Measurements from ENCODE around the gene PLEKHG4.

PLEKHG4 gene

GRCh38 chr16:67278773-67279295, 498 bp upstream of the PLEKHG4 start:
- no peak for FAIRE-seq
- peak; percentile 59 for DNase-seq (ENCODE audit: insufficient read length, low spot score)
- peak; percentile 50 for TF ChIP-seq CTCF (IDR thresholded peaks at IDR 0.05; ENCODE audit: insufficient read depth, missing control alignments)

DNA sequence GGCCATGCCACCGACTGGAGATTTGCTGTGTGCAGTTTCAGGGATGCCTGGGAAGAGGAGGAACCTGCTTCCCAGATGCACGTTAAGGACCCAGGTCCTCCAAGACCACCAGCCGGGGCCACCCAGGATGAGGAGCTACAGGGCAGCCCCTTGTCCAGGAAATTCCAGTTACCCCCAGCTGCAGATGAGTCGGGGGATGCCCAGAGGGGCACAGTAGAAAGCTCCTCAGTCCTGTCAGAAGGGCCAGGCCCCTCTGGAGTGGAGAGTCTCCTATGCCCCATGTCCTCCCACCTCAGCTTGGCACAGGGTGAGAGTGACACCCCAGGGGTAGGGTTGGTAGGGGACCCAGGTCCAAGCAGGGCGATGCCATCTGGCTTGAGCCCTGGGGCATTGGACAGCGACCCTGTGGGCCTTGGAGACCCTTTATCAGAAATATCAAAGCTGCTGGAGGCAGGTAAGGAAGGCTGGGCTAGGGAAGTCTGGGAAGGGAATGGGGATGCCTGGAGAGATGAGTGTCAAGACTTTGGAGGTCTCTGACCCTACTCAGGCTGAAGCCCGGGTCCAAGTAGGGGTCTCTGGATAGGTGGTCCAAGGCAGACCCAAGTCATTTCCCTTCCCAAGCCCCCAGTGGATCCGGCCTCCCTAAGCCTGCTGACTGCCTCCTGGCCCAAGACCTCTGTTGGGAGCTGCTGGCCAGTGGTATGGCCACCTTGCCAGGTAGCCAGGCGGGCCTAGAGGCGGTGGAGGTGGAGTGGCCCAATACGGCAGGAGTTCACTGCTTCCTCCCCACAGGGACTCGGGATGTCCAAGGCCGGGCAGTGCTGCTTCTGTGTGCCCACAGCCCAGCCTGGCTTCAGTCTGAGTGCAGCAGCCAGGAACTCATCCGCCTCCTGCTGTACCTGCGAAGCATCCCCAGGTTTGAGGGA, 1.0 kb downstream of the PLEKHG4 start:
- TF ChIP-seq CTCF (IDR thresholded peaks at IDR 0.05; ENCODE audit: insufficient read depth, missing control alignments), result no peak
- FAIRE-seq, result no peak
- no peak for DNase-seq (ENCODE audit: insufficient read length, low spot score)

DNA sequence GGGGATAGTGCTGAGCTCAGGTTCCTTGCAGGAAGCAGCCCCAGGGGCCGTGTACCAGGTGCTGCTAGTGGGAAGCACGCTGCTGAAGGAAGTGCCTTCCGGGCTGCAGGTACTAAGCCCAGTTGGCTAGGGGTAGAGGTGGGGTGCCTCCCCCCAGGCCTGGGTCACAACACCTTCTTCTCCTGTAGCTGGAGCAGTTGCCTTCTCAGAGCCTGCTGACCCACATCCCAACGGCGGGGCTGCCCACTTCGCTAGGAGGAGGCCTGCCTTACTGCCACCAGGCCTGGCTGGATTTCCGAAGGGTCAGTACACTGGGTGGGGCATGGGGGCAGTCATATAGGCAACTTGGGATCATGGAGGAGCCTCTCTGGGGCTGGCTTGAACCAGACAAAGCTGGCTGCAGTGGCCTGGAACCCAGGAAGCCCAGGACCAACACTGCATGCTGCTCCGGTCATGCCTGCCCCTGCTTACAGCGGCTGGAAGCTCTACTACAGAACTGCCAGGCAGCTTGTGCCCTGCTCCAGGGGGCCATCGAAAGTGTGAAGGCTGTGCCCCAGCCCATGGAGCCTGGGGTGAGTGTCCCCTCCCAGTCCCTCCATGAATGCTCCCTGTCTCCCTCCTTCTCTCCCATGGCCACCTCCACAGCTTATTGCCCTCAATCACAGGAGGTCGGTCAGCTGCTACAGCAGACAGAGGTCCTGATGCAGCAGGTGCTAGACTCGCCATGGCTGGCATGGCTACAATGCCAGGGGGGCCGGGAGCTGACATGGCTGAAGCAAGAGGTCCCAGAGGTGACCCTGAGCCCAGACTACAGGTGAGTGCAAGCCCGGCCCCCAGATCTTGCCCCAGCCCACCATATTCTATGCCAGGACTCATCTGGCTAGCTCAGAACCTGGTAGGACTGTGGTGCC, 2.5 kb downstream of the PLEKHG4 start:
- TF ChIP-seq CTCF (IDR thresholded peaks at IDR 0.05; ENCODE audit: insufficient read depth, missing control alignments), result no peak
- no peak for DNase-seq (ENCODE audit: insufficient read length, low spot score)
- FAIRE-seq, result no peak

DNA sequence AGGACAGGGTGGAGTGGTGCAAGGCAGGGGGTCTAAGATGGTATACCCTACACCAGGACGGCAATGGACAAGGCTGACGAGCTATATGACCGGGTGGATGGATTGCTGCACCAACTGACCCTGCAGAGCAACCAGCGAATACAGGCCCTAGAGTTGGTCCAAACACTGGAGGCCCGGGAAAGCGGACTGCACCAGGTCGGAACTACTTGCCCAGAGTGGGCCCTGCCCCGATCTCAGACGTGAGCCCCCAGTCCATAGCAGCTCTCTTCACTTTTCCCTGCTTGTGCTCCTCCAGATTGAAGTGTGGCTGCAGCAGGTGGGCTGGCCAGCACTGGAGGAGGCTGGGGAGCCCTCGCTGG, 3.1 kb downstream of the PLEKHG4 start:
- no peak for TF ChIP-seq CTCF (IDR thresholded peaks at IDR 0.05; ENCODE audit: insufficient read depth, missing control alignments)
- no peak for FAIRE-seq
- no peak for DNase-seq (ENCODE audit: insufficient read length, low spot score)

DNA sequence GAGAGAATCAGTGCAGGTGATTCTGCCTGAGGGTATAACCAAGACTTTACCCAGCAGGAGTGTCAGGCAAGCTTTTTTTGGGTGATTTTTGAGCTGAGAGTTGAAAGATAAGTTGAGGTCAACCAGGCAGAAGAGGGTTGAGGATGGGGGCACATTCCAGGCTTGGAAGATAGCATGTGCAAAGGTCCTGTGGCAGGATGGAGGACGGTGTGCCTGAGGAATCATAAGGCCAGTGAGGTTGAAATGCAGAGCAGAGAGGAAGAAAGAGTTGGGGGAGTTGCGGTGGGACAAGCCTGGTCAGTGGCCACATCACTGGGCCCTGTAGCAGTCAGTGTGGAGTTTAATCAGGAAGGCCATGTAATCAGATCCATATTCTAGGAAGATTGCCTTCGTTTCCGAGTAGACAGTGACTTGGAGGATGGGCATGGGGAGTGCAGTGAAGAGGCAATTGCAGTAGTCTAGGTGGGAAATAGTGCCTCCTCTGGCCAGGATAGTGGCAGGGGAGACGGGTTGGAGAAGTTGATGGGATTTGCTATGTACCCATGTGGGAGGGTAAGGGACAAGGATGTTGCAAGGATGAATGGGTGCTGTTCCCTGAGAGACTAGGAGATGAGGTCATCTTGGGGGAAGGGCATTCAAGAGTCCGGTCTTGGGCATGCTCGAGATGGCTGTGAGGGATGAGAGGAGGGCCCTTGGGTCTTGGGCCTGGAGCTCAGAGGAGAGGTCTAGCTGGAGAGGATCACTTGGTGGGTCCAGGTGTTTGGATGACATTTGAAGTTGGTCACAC, 3.9 kb downstream of the PLEKHG4 start:
- FAIRE-seq (no peak), DNase-seq (ENCODE audit: insufficient read length, low spot score) (no peak)
- TF ChIP-seq CTCF (IDR thresholded peaks at IDR 0.05; ENCODE audit: insufficient read depth, missing control alignments), result no peak

DNA sequence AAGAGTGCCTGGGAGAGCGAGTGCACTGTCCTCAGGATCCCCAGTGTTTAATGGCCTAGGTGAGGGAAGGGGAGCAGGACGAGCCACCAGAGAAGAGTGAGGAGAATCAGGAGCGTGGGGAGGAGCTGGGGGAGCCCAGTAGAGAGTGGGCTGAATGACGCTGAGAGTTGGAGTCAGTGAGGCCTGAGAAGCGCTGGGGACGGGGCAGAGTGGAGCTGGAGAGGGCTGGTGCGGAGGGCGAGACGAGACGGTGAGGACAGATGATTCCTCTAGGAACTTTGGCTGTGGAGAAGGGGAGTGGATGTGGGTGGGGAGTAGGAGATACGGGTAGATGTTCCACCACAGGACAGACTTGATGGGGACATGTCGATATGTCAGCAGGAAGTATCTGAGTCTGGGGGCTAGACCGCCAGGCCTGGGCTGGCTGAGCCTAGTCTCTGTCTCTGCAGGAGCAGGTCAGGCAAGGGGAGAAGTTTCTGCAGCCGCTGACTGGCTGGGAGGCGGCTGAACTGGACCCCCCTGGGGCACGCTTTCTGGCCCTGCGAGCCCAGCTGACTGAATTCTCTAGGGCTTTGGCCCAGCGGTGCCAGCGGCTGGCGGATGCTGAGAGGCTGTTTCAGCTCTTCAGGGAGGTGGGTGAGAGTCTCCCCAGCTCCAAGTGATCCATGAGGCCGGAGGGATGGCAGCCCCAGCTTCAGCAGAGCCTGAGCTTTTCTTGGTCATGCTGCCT, 4.7 kb downstream of the PLEKHG4 start:
- FAIRE-seq (no peak), DNase-seq (ENCODE audit: insufficient read length, low spot score) (no peak)
- no peak for TF ChIP-seq CTCF (IDR thresholded peaks at IDR 0.05; ENCODE audit: insufficient read depth, missing control alignments)

All from D721Med (cell line).